H1 (cell line): ENCODE measurements around the gene PPP1R3G. TPM values are rescaled to one million over a fixed set of nuclear protein-coding genes. Genes with fewer than 3 reads are reported as not detected.

Experiments
- CTCF ChIA-PET: fragments of 300-600 bp; sonication (Branson Sonifier 250); formaldehyde crosslinking; loops from one replicate; lab custom pipeline; 2021; ENCODE audit not compliant: partially characterized antibody; lab: Charles Lee
- POLR2A ChIA-PET: fragments of 300-600 bp; sonication (Branson Sonifier 250); formaldehyde crosslinking; loops from one replicate; lab custom pipeline; 2021; ENCODE audit warnings: inconsistent platforms; ENCODE audit not compliant: partially characterized antibody; lab: Charles Lee
- DNase-seq, 2 experiments: peaks; one replicate each; pipeline versions ENCODE4 v3.0.0 to v3.0.0-alpha.2; 2010 to 2022; ENCODE audit warnings: low spot score in 2 of 2, low read depth in 1 of 2, mixed read lengths in 1 of 2
- FAIRE-seq: peaks from 2 replicates; lab custom pipeline; 2011; peaks lifted over from hg19 to GRCh38; lab: Jason Lieb, UNC
- H2AFZ ChIP-seq: 2 replicates; pipeline ENCODE4 v1.8.1; 2012; ENCODE audit warnings: low read length, inconsistent platforms
- H2AK5ac ChIP-seq: 2 replicates; pipeline ENCODE4 v1.6.1; 2013; ENCODE audit warnings: low read depth, low read length
- H2BK120ac ChIP-seq: replicated peaks from 2 replicates; pipeline ENCODE3; 2013; ENCODE audit warnings: low read depth, low read length, inconsistent platforms
- H2BK12ac ChIP-seq: 2 replicates; pipeline ENCODE4 v1.6.1; 2013; ENCODE audit warnings: low read depth, low read length
- H2BK15ac ChIP-seq: 2 replicates; pipeline ENCODE4 v1.6.1; 2013; ENCODE audit warnings: low read length
- H2BK20ac ChIP-seq: 2 replicates; pipeline ENCODE4 v1.6.1; 2013; ENCODE audit warnings: low read length
- H2BK5ac ChIP-seq: 2 replicates; pipeline ENCODE4 v1.6.1; 2013; ENCODE audit warnings: low read depth, low read length
- H3K14ac ChIP-seq: 2 replicates; pipeline ENCODE4 v1.6.1; 2013; ENCODE audit warnings: inconsistent platforms; ENCODE audit not compliant: insufficient read length
- H3K18ac ChIP-seq: 2 replicates; pipeline ENCODE4 v1.6.1; 2013; ENCODE audit warnings: low read length; ENCODE audit errors: extremely low read depth
- H3K23ac ChIP-seq: 2 replicates; pipeline ENCODE4 v1.6.1; 2013; ENCODE audit warnings: inconsistent platforms; ENCODE audit not compliant: insufficient read length
- H3K23me2 ChIP-seq: 2 replicates; pipeline ENCODE4 v1.6.1; 2013; ENCODE audit warnings: low read depth, low read length
- H3K27ac ChIP-seq: 2 replicates; pipeline ENCODE4 v1.6.1; 2011; ENCODE audit warnings: low read depth, low read length, inconsistent platforms
- H3K27me3 ChIP-seq, 4 experiments: replicated peaks in 1 of 4; 1 replicate in 1 of 4; 2 replicates in 3 of 4; pipeline versions ENCODE4 v1.6.1 to v1.8.1; 2011 to 2013; ENCODE audit warnings: low read length in 3 of 4, mild to moderate bottlenecking in 3 of 4, inconsistent platforms in 2 of 4, mixed read lengths in 2 of 4, moderate library complexity in 1 of 4; ENCODE audit not compliant: control insufficient read depth in 3 of 4, insufficient read depth in 3 of 4; ENCODE audit errors: extremely low read depth in 1 of 4
- H3K36me3 ChIP-seq, 4 experiments: 2 replicates each; pipeline versions ENCODE4 v1.6.1 to v1.8.1; 2011 to 2013; ENCODE audit warnings: mild to moderate bottlenecking in 4 of 4, low read length in 3 of 4, moderate library complexity in 2 of 4, control low read depth in 1 of 4, inconsistent platforms in 1 of 4; ENCODE audit not compliant: insufficient read depth in 4 of 4, control insufficient read depth in 2 of 4
- H3K4ac ChIP-seq: replicated peaks from 2 replicates; pipeline ENCODE3; 2013; ENCODE audit warnings: low read length, low read depth, mixed read lengths, inconsistent platforms; ENCODE audit not compliant: insufficient read length
- H3K4me1 ChIP-seq, 4 experiments: replicated peaks in 1 of 4; 1 replicate in 1 of 4; 2 replicates in 3 of 4; pipeline versions ENCODE4 v1.6.1 to v1.8.1; 2011 to 2013; ENCODE audit warnings: low read length in 3 of 4, inconsistent platforms in 2 of 4, mixed read lengths in 1 of 4; ENCODE audit not compliant: insufficient read depth in 4 of 4, control insufficient read depth in 3 of 4
- H3K4me2 ChIP-seq, 2 experiments: 2 replicates each; pipeline versions ENCODE4 v1.6.1 to v1.8.1; 2011 to 2013; ENCODE audit warnings: low read depth in 2 of 2, low read length in 2 of 2, control low read depth in 1 of 2, inconsistent platforms in 1 of 2, mild to moderate bottlenecking in 1 of 2; ENCODE audit not compliant: insufficient read depth in 1 of 2
- H3K4me3 ChIP-seq, 4 experiments: fragments of 200-600, 300-600 bp in 1 of 4; sonication (generic), shearing (Covaris generic), sonication (Bioruptor Twin) in 1 of 4; 2 replicates each; pipeline versions ENCODE4 v1.5.1 to v1.8.1; 2011 to 2016; ENCODE audit warnings: low read length in 4 of 4, low read depth in 3 of 4, control low read depth in 2 of 4, inconsistent platforms in 2 of 4, mild to moderate bottlenecking in 2 of 4, mixed read lengths in 1 of 4, moderate library complexity in 1 of 4; ENCODE audit not compliant: insufficient read depth in 2 of 4; ENCODE audit errors: extremely low read depth in 1 of 4
- H3K56ac ChIP-seq: replicated peaks from 2 replicates; pipeline ENCODE3; 2013; ENCODE audit warnings: low read depth, mild to moderate bottlenecking, mixed read lengths, low read length, inconsistent platforms; ENCODE audit not compliant: insufficient read length
- H3K79me1 ChIP-seq: 2 replicates; pipeline ENCODE4 v1.6.1; 2013; ENCODE audit warnings: low read depth, low read length, control low read depth
- H3K79me2 ChIP-seq, 2 experiments: 2 replicates each; pipeline versions ENCODE4 v1.6.1 to v1.8.1; 2012 to 2013; ENCODE audit warnings: low read length in 2 of 2, mild to moderate bottlenecking in 2 of 2, inconsistent platforms in 1 of 2; ENCODE audit not compliant: insufficient read depth in 2 of 2, control insufficient read depth in 1 of 2
- H3K9ac ChIP-seq, 4 experiments: replicated peaks in 1 of 4; 1 replicate in 1 of 4; 2 replicates in 3 of 4; pipeline versions ENCODE4 v1.6.1 to v1.8.1; 2011 to 2013; ENCODE audit warnings: low read depth in 3 of 4, low read length in 3 of 4, control low read depth in 2 of 4, mild to moderate bottlenecking in 2 of 4, moderate library complexity in 2 of 4, inconsistent platforms in 1 of 4; ENCODE audit errors: extremely low read depth in 1 of 4
- H3K9me3 ChIP-seq, 2 experiments: 2 replicates each; pipeline versions ENCODE4 v1.6.1 to v1.8.1; 2012 to 2013; ENCODE audit warnings: mild to moderate bottlenecking in 2 of 2, moderate library complexity in 2 of 2, control low read depth in 1 of 2, inconsistent platforms in 1 of 2, low read depth in 1 of 2, low read length in 1 of 2, mixed read lengths in 1 of 2; ENCODE audit not compliant: insufficient read depth in 2 of 2
- H4K20me1 ChIP-seq, 2 experiments: replicated peaks in 1 of 2; 2 replicates each; pipeline versions ENCODE3 to v1.8.1; 2011 to 2013; ENCODE audit warnings: inconsistent platforms in 2 of 2, low read length in 2 of 2, mild to moderate bottlenecking in 1 of 2; ENCODE audit not compliant: insufficient read depth in 2 of 2, control insufficient read depth in 1 of 2
- H4K5ac ChIP-seq: 2 replicates; pipeline ENCODE4 v1.6.1; 2013; ENCODE audit warnings: low read length, low read depth, mixed read lengths, inconsistent platforms; ENCODE audit not compliant: insufficient read length
- H4K8ac ChIP-seq: 2 replicates; pipeline ENCODE4 v1.8.0; 2013; ENCODE audit warnings: mild to moderate bottlenecking, moderate library complexity, low read length, inconsistent platforms; ENCODE audit not compliant: insufficient read depth; ENCODE audit errors: extremely low read depth
- H4K91ac ChIP-seq: replicated peaks from 2 replicates; pipeline ENCODE3; 2013; ENCODE audit warnings: low read length, mixed read lengths, inconsistent platforms; ENCODE audit not compliant: insufficient read length
- EGR1 ChIP-seq: IDR thresholded peaks from 2 replicates; pipeline ENCODE4 v1.6.1; 2011; ENCODE audit warnings: low read depth, low read length, borderline replicate concordance
- RBBP5 ChIP-seq: IDR thresholded peaks from 2 replicates; pipeline ENCODE4 v1.7.1; 2012; ENCODE audit warnings: low read depth, mild to moderate bottlenecking, inconsistent platforms, low read length, moderate library complexity, borderline replicate concordance
- WGBS, 2 experiments: shearing (Covaris generic) in 1 of 2; methylation state at CpG; one replicate each; pipeline versions ENCODE4 v1.1.6 to v1.1.7; 2013 to 2015; ENCODE audit warnings: low lambda C conversion rate in 2 of 2, mixed read lengths in 2 of 2, inconsistent platforms in 1 of 2, low coverage in 1 of 2, missing lambda C conversion rate in 1 of 2; ENCODE audit not compliant: insufficient replicate concordance in 2 of 2, insufficient coverage in 1 of 2, insufficient read length in 1 of 2; ENCODE audit errors: extremely low coverage in 1 of 2, missing lambda C conversion rate in 1 of 2; 5-methylcytosine and 5-hydroxymethylcytosine counted together
- polyA plus RNA-seq, 7 experiments: library from polyadenylated mRNA; depleted of rRNA in 3 of 7; stranded (reverse) in 5 of 7; unstranded in 2 of 7; fragments of >200 nt in 5 of 7; fragments of 200-250 nt in 2 of 7; gene quantifications; 1 replicate in 5 of 7; 2 replicates in 1 of 7; 4 replicates in 1 of 7; pipeline versions ENCODE4 v1.2.1 to v1.2.3, GENCODE V29; 2011 to 2013; ENCODE audit warnings: missing spikeins in 2 of 7, mixed read lengths in 2 of 7
- total RNA-seq: library from RNA; stranded (reverse); fragmentation: NEBNext Ultra II Directional; extraction: Animal tissue kit (Norgen Biotek cat#: 25700); gene quantifications from 2 replicates; pipeline ENCODE4 v1.2.1, GENCODE V29; 2021

PPP1R3G gene
- total and polyA plus RNA-seq, 2 of the 8 experiments (the other 6 are each of a cell fraction or from before 2014, with no cell fraction given), result 0.03 to 0.09 TPM

- H2BK120ac ChIP-seq, result no peak overlapping the region
- no peak overlapping the region for H3K9ac ChIP-seq
- no peaks in the 10 kb centered on the region for H3K23me2 ChIP-seq
- no peaks in the 10 kb centered on the region; a peak in 1 of 7 replicates for H3K4me1 ChIP-seq
- no peak for DNase-seq
- H2BK15ac ChIP-seq, result no peak overlapping the region
- no peak overlapping the region for H3K27ac ChIP-seq
- no peak overlapping the region for H3K4me3 ChIP-seq
- TF ChIP-seq EGR1, result no peak
- no peak for TF ChIP-seq RBBP5
- no peak overlapping the region for H4K5ac ChIP-seq
- no peak overlapping the region for H2AK5ac ChIP-seq
- H3K9me3 ChIP-seq, result no peaks in the 10 kb centered on the region
- H3K23ac ChIP-seq, result no peak overlapping the region
- no peak overlapping the region for H3K18ac ChIP-seq
- no peak overlapping the region for H2BK5ac ChIP-seq
- H2AFZ ChIP-seq, result no peak overlapping the region
- H3K56ac ChIP-seq, result no peak overlapping the region
- no peaks in the 10 kb centered on the region for H3K27me3 ChIP-seq
- H4K8ac ChIP-seq, result no peak overlapping the region
- no peak overlapping the region for H3K4ac ChIP-seq
- FAIRE-seq, result no peak
- H2BK12ac ChIP-seq, result no peak overlapping the region
- peaks cover 1 to 2% of the 10 kb centered on the region in 2 experiments for H4K20me1 ChIP-seq
- H2BK20ac ChIP-seq, result no peak overlapping the region
- H3K4me2 ChIP-seq, result no peak overlapping the region
- H3K79me2 ChIP-seq, result no peaks in the 10 kb centered on the region
- WGBS, 2 experiments, result 83% methylated on average over 10 of the region's 10 CpGs; no CpG with 5 or more reads in 1 of the 2 experiments
- H3K14ac ChIP-seq, result no peak overlapping the region
- no peak overlapping the region for H4K91ac ChIP-seq
- H3K36me3 ChIP-seq, result no peaks in the 10 kb centered on the region
- ChIA-PET CTCF (interaction anchor here (0.7 to 2.2 kb wide), 4 partner anchors 31 to 107 kb away, joined by 3 to 8 read pairs (median 3); no protein-coding TSS in a partner anchor), POLR2A (interaction anchor here (0.9 kb wide), 1 partner anchor 8 kb away, joined by 3 read pairs; no protein-coding TSS in a partner anchor)
- H3K79me1 ChIP-seq, result no peaks in the 10 kb centered on the region
Observed at GRCh38 chr6:5109436-5109835, 24.3 kb downstream of the PPP1R3G start.
